HCT116 (cell line): ENCODE results near the gene CLIP4.
A peak's percentile ranks its signal among the peaks of the same experiment; 100 is the strongest.

Experiments
- CEBPB ChIP-seq: IDR thresholded peaks from 2 replicates; pipeline ENCODE4 v1.6.1; 2012; ENCODE audit warnings: low read depth
- ELF1 ChIP-seq: IDR thresholded peaks from 2 replicates; pipeline ENCODE4 v1.6.1; 2012; ENCODE audit warnings: low read depth, borderline replicate concordance
- EZH2 ChIP-seq: fragments of 200-600 bp; sonication (generic); IDR thresholded peaks from 2 replicates; pipeline ENCODE4 v1.6.1; 2017; ENCODE audit warnings: antibody characterized with exemption, mixed run types
- EZH2phosphoT487 ChIP-seq: fragments of 200-600 bp; IDR thresholded peaks from 2 replicates; pipeline ENCODE4 v1.6.1; 2018; ENCODE audit warnings: antibody characterized with exemption, borderline replicate concordance
- POLR2A ChIP-seq: IDR thresholded peaks from 2 replicates; pipeline ENCODE4 v1.7.0; 2011; ENCODE audit warnings: borderline replicate concordance; ENCODE audit not compliant: insufficient read depth, insufficient read length; ENCODE audit errors: extremely low read depth
- POLR2AphosphoS5 ChIP-seq: IDR thresholded peaks from 2 replicates; pipeline ENCODE4 v1.6.1; 2011; ENCODE audit warnings: mild to moderate bottlenecking, low read depth, low read length, moderate library complexity
- RAD21 ChIP-seq: IDR thresholded peaks from 2 replicates; pipeline ENCODE4 v1.6.1; 2012; ENCODE audit warnings: low read depth, mild to moderate bottlenecking
- REST ChIP-seq: IDR thresholded peaks from 2 replicates; pipeline ENCODE4 v1.6.1; 2012; ENCODE audit warnings: low read depth
- SP1 ChIP-seq: IDR thresholded peaks from 2 replicates; pipeline ENCODE4 v1.6.1; 2012; ENCODE audit warnings: low read depth
- ZBTB33 ChIP-seq: IDR thresholded peaks from 2 replicates; pipeline ENCODE4 v1.6.1; 2011; ENCODE audit warnings: mild to moderate bottlenecking, low read length, moderate library complexity; ENCODE audit not compliant: insufficient replicate concordance; ENCODE audit errors: extremely low read depth
- ZNF274 ChIP-seq: fragments of 200-500 bp; sonication (Bioruptor generic); IDR thresholded peaks from 2 replicates; pipeline ENCODE4 v1.6.1; 2014; ENCODE audit warnings: mild to moderate bottlenecking, low read depth, low read length, inconsistent platforms
- TF ChIP-seq, protein P1 (sequence below), 3 experiments: fragments of 200-600 bp in 1 of 3; sonication (generic) in 1 of 3; IDR thresholded peaks in 2 of 3; conservative IDR thresholded peaks in 1 of 3; 2 replicates each; pipeline ENCODE4 v1.5.1; 2012 to 2017; ENCODE audit warnings: low read depth in 2 of 3, low read length in 2 of 3, antibody characterized with exemption in 1 of 3, borderline replicate concordance in 1 of 3, control low read depth in 1 of 3, mild to moderate bottlenecking in 1 of 3, mixed read lengths in 1 of 3, mixed run types in 1 of 3, moderate library complexity in 1 of 3; ENCODE audit not compliant: insufficient read depth in 1 of 3
- TF ChIP-seq, protein P2 (sequence below): IDR thresholded peaks from 2 replicates; pipeline ENCODE4 v1.6.1; 2012

DNA sequence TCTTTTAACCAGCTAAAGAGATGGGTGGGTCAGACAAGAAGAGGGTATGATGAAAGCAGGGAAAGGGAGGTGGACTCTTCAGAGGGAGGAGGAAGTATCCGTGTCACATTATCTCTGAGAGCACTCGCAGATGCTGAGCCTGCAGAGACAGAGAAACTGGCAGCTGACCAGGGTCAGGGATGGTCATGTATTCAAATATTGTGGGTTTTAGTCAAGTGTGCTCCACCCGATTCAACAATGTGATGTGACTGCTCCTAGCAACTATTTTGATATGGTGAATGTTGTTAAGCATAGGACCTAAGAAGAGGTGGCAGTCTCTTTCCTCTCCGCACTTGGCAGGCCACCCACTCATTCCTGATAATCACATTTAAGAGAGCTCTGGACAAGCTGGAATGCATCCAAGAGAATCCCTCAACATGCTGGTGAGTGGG lies 1.3 kb upstream of the CLIP4 start:
- TF ChIP-seq, protein P1, sequence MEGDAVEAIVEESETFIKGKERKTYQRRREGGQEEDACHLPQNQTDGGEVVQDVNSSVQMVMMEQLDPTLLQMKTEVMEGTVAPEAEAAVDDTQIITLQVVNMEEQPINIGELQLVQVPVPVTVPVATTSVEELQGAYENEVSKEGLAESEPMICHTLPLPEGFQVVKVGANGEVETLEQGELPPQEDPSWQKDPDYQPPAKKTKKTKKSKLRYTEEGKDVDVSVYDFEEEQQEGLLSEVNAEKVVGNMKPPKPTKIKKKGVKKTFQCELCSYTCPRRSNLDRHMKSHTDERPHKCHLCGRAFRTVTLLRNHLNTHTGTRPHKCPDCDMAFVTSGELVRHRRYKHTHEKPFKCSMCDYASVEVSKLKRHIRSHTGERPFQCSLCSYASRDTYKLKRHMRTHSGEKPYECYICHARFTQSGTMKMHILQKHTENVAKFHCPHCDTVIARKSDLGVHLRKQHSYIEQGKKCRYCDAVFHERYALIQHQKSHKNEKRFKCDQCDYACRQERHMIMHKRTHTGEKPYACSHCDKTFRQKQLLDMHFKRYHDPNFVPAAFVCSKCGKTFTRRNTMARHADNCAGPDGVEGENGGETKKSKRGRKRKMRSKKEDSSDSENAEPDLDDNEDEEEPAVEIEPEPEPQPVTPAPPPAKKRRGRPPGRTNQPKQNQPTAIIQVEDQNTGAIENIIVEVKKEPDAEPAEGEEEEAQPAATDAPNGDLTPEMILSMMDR (IDR thresholded peaks at IDR 0.05 in 2 of 3, conservative IDR thresholded peaks at IDR 0.05 in 1 of 3; ENCODE audit: borderline replicate concordance in 1 of 3, insufficient read depth in 1 of 3, low read depth in 2 of 3, low read length in 2 of 3): no peak
- TF ChIP-seq, protein P2, sequence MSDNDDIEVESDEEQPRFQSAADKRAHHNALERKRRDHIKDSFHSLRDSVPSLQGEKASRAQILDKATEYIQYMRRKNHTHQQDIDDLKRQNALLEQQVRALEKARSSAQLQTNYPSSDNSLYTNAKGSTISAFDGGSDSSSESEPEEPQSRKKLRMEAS: no peak; the same call in 1 of the 2 replicates
- no peak for TF ChIP-seq REST
- TF ChIP-seq RAD21: no peak
- no peak for TF ChIP-seq POLR2A
- TF ChIP-seq EZH2phosphoT487: no peak
- no peak for TF ChIP-seq ZBTB33
- no peak for TF ChIP-seq ZNF274
- TF ChIP-seq EZH2: no peak
- peak; percentile 58 for TF ChIP-seq POLR2AphosphoS5
- peak; percentile 33; the same call in 1 of the 2 replicates for TF ChIP-seq SP1
- no peak for TF ChIP-seq ELF1
- TF ChIP-seq CEBPB: no peak; the same call in 1 of the 2 replicates
